ENCODE results near the gene GCN1.

The GCN1 gene

DNA sequence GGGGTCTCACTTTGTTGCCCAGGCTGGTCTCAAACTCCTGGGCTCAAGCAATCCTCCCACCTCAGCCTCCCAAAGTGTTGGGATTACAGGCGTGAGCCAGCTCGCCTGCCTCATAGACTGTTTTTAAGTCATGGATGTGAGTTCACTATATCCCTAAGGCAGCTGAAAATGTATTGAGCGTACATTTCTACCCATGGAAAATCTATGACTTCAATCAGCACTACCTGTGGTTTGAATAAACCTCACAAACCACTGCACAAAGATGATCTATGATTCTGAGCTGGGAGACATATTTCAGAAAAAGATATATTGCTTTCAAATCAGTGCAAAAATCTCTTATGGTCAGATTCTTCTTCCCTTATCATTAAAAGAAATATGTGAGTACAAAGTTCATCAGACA, 22.5 kb downstream of the GCN1 start:
- Histone ChIP-seq H3K4me3 (IDR thresholded peaks at IDR 0.05; ENCODE audit: insufficient read depth, low read depth, low read length) (no peak overlapping the region), H3K27ac (no peak overlapping the region), H3K27me3 (ENCODE audit: insufficient read depth, low read depth) (no peaks in the 10 kb centered on the region), H3K4me2 (no peak overlapping the region), H2AFZ (ENCODE audit: low read depth) (no peak overlapping the region), H3K79me2 (ENCODE audit: insufficient read depth, low read depth) (no peaks in the 10 kb centered on the region; the same call in 1 of the 2 replicates), H3K9ac (no peak overlapping the region), H4K20me1 (ENCODE audit: insufficient read depth) (no peaks in the 10 kb centered on the region), H3K36me3 (ENCODE audit: insufficient read depth) (peaks cover 11% of the 10 kb centered on the region; the same call in 1 of the 2 replicates), H3K4me1 (ENCODE audit: low read depth, poor library complexity, severe bottlenecking) (no peaks in the 10 kb centered on the region)
- no peak for TF ChIP-seq CTCF (conservative IDR thresholded peaks at IDR 0.05; ENCODE audit: low read depth, low read length)

GRCh38 chr12:120170631-120171030, 23.9 kb downstream of the GCN1 start:
- Histone ChIP-seq H3K79me2 (ENCODE audit: insufficient read depth, low read depth) (no peaks in the 10 kb centered on the region; the same call in 1 of the 2 replicates), H4K20me1 (ENCODE audit: insufficient read depth) (no peaks in the 10 kb centered on the region), H3K27me3 (ENCODE audit: insufficient read depth, low read depth) (no peaks in the 10 kb centered on the region), H3K4me3 (IDR thresholded peaks at IDR 0.05; ENCODE audit: insufficient read depth, low read depth, low read length) (no peak overlapping the region), H3K9ac (no peak overlapping the region), H3K4me1 (ENCODE audit: low read depth, poor library complexity, severe bottlenecking) (no peaks in the 10 kb centered on the region), H3K36me3 (ENCODE audit: insufficient read depth) (peaks cover 11% of the 10 kb centered on the region; the same call in 1 of the 2 replicates), H2AFZ (ENCODE audit: low read depth) (no peak overlapping the region), H3K4me2 (no peak overlapping the region), H3K27ac (no peak overlapping the region)
- no peak for TF ChIP-seq CTCF (conservative IDR thresholded peaks at IDR 0.05; ENCODE audit: low read depth, low read length)

- no peaks in the 10 kb centered on the region; the same call in 1 of the 2 replicates for H3K79me2 ChIP-seq (ENCODE audit: insufficient read depth, low read depth)
- peaks cover 9% of the 10 kb centered on the region; the same call in 1 of the 2 replicates for H3K36me3 ChIP-seq (ENCODE audit: insufficient read depth)
- no peak overlapping the region for H3K4me2 ChIP-seq
- H3K27ac ChIP-seq, result no peak overlapping the region
- no peak overlapping the region for H3K9ac ChIP-seq
- no peak for TF ChIP-seq CTCF (conservative IDR thresholded peaks at IDR 0.05; ENCODE audit: low read depth, low read length)
- no peak overlapping the region for H2AFZ ChIP-seq (ENCODE audit: low read depth)
- H3K4me1 ChIP-seq (ENCODE audit: low read depth, poor library complexity, severe bottlenecking), result no peaks in the 10 kb centered on the region
- H3K27me3 ChIP-seq (ENCODE audit: insufficient read depth, low read depth), result no peaks in the 10 kb centered on the region
- H3K4me3 ChIP-seq (IDR thresholded peaks at IDR 0.05; ENCODE audit: insufficient read depth, low read depth, low read length), result no peak overlapping the region
- H4K20me1 ChIP-seq (ENCODE audit: insufficient read depth), result no peaks in the 10 kb centered on the region
These were observed 24.6 kb downstream of the GCN1 start for GRCh38 chr12:120169946-120170345.

DNA sequence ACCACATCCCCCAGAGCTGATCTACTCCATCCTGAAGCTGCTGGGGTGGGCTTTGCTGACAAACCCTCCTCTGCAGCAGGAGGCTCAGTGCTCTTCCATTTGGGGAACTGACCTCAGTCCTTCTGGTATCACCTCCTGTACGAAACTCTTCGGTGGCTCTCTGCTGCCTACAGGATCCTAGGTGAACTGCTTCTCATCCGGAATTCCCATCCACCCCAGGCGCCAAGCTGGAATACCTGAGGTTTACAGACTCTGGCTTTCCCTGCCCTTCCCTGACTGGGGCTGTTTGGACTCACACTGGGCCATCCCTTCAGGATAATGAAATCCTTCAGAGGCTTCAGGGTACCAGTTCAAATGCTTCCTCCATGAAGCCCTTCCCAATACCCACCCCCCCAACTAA, 26.2 kb downstream of the GCN1 start:
- H4K20me1 ChIP-seq (ENCODE audit: insufficient read depth), result no peaks in the 10 kb centered on the region
- H3K4me2 ChIP-seq, result no peak overlapping the region
- no peak for TF ChIP-seq CTCF (conservative IDR thresholded peaks at IDR 0.05; ENCODE audit: low read depth, low read length)
- no peak overlapping the region for H2AFZ ChIP-seq (ENCODE audit: low read depth)
- no peaks in the 10 kb centered on the region for H3K27me3 ChIP-seq (ENCODE audit: insufficient read depth, low read depth)
- no peaks in the 10 kb centered on the region; the same call in 1 of the 2 replicates for H3K79me2 ChIP-seq (ENCODE audit: insufficient read depth, low read depth)
- H3K4me3 ChIP-seq (IDR thresholded peaks at IDR 0.05; ENCODE audit: insufficient read depth, low read depth, low read length), result no peak overlapping the region
- H3K9ac ChIP-seq, result no peak overlapping the region
- no peak overlapping the region for H3K27ac ChIP-seq
- H3K4me1 ChIP-seq (ENCODE audit: low read depth, poor library complexity, severe bottlenecking), result no peaks in the 10 kb centered on the region
- peaks cover 9% of the 10 kb centered on the region; the same call in 1 of the 2 replicates for H3K36me3 ChIP-seq (ENCODE audit: insufficient read depth)

Data from KMS-11 (cell line).